A375 (cell line): ENCODE results near the gene TAF11L10. TPM values are rescaled to one million over a fixed set of nuclear protein-coding genes. Genes with fewer than 3 reads are reported as not detected.

Experiments
- small RNA-seq: library from RNA; depleted of rRNA; stranded (forward); fragments of <200 nt; gene quantifications from one replicate; pipeline ENCODE3, GENCODE V24; 2014
- total RNA-seq: library from RNA; depleted of rRNA; stranded (reverse); fragments of >200 nt; shearing (Covaris generic); gene quantifications from 2 replicates; pipeline ENCODE4 v1.2.3, GENCODE V29; 2014; rRNA removed

TAF11L10 gene
- not detected in 2 replicates for total RNA-seq

DNA sequence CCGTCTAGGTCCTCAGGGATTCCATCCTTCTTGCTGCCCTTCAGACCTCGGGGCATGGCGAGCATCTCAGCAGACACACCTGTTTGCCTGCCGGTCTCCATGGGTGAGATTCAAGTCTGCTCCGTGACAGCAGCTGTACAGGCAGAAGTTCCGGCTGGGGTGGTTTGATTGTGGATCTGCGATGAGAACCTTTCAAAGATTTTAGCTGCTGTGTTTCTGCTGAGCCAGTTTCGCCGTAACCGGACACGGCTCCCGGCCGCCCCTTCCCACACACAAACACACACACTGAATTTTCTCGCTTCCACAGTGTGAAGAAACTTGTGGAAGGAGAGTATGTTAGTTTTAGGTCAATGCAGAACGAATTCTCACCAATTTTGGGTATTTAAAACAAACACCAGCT is at the start of gene TAF11L10:
Gene TAF11L10, minus strand, starts transcription at position 101 of the 400 bp plus-strand sequence.

DNA sequence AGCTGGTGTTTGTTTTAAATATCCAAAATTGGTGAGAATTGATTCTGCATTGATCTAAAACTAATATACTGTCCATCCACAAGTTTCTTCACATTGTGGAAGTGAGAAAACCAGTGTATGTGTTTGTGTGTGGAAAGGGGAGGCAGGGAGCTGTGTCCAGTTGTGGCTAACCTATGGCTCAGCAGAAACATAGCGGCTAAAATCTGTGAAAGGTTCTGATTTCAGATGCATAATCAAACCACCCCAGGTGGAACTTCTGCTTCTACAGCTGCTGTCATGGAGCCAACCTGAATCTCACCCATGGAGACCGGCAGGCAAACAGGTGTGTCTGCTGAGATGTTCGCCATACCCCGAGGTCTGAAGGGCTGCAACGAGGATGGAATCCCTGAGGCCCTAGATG is 36.5 kb upstream of the TAF11L10 start, which contains the start of gene TAF11L14:
Gene TAF11L14, plus strand, starts transcription at position 301 of the 400 bp plus-strand sequence.

DNA sequence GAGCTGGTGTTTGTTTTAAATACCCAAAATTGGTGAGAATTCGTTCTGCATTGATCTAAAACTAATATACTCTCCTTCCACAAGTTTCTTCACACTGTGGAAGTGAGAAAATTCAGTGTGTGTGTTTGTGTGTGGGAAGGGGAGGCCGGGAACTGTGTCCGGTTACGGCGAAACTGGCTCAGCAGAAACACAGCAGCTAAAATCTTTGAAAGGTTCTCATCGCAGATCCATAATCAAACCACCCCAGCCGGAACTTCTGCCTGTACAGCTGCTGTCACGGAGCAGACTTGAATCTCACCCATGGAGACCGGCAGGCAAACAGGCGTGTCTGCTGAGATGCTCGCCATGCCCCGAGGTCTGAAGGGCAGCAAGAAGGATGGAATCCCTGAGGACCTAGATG is 34.2 kb upstream of the TAF11L10 start, which contains the start of gene TAF11L13:
Gene TAF11L13, plus strand, starts transcription at position 301 of the 400 bp plus-strand sequence.

DNA sequence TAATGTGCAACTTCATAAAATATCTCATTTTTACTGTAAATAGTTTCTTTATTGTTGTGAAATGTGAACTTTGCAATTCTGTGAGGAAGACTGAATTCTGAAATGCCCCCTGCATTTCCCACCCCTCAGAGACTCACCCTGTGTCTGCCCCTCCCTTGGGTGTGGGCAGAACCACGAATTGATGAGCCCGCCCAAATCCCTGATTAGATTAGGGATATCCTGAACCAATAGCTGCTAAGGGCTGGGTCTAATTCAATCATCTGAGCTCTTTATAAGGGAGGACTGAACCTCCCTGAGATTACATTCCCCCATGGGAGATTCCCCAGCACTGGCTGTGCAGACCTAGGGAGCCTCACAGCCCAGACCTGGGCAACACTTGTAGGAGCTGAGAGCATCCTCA is 12.5 kb upstream of the TAF11L10 start, which contains the start of gene TAF11L12:
Gene TAF11L12, plus strand, starts transcription at position 301 of the 400 bp plus-strand sequence.

DNA sequence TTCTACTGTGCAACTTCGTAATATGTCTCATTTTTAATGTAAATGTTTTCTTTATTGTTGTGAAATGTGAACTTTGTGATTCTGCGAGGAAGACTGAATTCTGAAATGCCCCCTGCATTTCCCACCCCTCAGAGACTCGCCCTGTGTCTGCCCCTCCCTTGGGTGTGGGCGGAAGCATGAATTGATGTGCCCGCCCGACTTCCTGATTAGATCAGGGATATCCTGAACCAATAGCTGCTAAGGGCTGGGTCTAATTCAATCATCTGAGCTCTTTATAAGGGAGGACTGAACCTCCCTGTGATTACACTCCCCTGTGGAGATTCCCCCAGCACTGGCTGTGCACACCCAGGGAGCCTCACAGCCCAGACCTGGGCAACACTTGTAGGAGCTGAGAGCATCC is 6.3 kb upstream of the TAF11L10 start, which contains the start of gene TAF11L11:
Gene TAF11L11, plus strand, starts transcription at position 304 of the 400 bp plus-strand sequence.

DNA sequence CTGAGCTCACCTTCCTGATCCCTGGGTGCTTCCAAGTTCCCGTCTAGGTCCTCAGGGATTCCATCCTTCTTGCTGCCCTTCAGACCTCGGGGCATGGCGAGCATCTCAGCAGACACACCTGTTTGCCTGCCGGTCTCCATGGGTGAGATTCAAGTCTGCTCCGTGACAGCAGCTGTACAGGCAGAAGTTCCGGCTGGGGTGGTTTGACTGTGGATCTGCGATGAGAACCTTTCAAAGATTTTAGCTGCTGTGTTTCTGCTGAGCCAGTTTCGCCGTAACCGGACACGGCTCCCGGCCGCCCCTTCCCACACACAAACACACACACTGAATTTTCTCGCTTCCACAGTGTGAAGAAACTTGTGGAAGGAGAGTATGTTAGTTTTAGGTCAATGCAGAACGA is 3.4 kb downstream of the TAF11L10 start, which contains the start of gene TAF11L9:
Gene TAF11L9, minus strand, starts transcription at position 140 of the 400 bp plus-strand sequence.

DNA sequence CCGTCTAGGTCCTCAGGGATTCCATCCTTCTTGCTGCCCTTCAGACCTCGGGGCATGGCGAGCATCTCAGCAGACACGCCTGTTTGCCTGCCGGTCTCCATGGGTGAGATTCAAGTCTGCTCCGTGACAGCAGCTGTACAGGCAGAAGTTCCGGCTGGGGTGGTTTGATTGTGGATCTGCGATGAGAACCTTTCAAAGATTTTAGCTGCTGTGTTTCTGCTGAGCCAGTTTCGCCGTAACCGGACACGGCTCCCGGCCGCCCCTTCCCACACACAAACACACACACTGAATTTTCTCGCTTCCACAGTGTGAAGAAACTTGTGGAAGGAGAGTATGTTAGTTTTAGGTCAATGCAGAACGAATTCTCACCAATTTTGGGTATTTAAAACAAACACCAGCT is 6.8 kb downstream of the TAF11L10 start, which contains the start of gene TAF11L8:
Gene TAF11L8, minus strand, starts transcription at position 101 of the 400 bp plus-strand sequence.

DNA sequence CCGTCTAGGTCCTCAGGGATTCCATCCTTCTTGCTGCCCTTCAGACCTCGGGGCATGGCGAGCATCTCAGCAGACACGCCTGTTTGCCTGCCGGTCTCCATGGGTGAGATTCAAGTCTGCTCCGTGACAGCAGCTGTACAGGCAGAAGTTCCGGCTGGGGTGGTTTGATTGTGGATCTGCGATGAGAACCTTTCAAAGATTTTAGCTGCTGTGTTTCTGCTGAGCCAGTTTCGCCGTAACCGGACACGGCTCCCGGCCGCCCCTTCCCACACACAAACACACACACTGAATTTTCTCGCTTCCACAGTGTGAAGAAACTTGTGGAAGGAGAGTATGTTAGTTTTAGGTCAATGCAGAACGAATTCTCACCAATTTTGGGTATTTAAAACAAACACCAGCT is 12.0 kb downstream of the TAF11L10 start, which contains the start of gene TAF11L7:
Gene TAF11L7, minus strand, starts transcription at position 101 of the 400 bp plus-strand sequence.

Small RNA genes lying within 50 kb of the gene (small RNA-seq; reads per million reads assigned to genes)
- gene AC233724.1 (not detected), gene AC233724.3 (not detected), gene AC233724.4 (not detected), gene AC233724.6 (not detected), gene AC233724.7 (not detected)

Other genes starting within 250 kb of the TAF11L10 start
- gene TAF11L2, start 99.6 kb downstream of the TAF11L10 start, total RNA-seq, result not detected in 2 replicates
- not detected in 2 replicates for gene TAF11L3, start 79.5 kb downstream of the TAF11L10 start, total RNA-seq
- not detected in 2 replicates for gene TAF11L4, start 76.0 kb downstream of the TAF11L10 start, total RNA-seq
- gene TAF11L5, start 72.6 kb downstream of the TAF11L10 start, total RNA-seq, result not detected in 2 replicates
- not detected in 2 replicates for gene TAF11L6, start 69.2 kb downstream of the TAF11L10 start, total RNA-seq
- gene TAF11L7, start 12.1 kb downstream of the TAF11L10 start, total RNA-seq, result not detected in 2 replicates
- not detected in 2 replicates for gene TAF11L8, start 6.9 kb downstream of the TAF11L10 start, total RNA-seq
- gene TAF11L9, start 3.4 kb downstream of the TAF11L10 start, total RNA-seq, result not detected in 2 replicates
- not detected in 2 replicates for gene TAF11L11, start 6.4 kb upstream of the TAF11L10 start, total RNA-seq
- not detected in 2 replicates for gene TAF11L12, start 12.6 kb upstream of the TAF11L10 start, total RNA-seq
- gene TAF11L13, start 34.3 kb upstream of the TAF11L10 start, total RNA-seq, result 0.50 and 0.91 TPM in 2 replicates
- gene TAF11L14, start 36.6 kb upstream of the TAF11L10 start, total RNA-seq, result not detected in 2 replicates